ENCODE measurements around the gene RNF130.

DNA sequence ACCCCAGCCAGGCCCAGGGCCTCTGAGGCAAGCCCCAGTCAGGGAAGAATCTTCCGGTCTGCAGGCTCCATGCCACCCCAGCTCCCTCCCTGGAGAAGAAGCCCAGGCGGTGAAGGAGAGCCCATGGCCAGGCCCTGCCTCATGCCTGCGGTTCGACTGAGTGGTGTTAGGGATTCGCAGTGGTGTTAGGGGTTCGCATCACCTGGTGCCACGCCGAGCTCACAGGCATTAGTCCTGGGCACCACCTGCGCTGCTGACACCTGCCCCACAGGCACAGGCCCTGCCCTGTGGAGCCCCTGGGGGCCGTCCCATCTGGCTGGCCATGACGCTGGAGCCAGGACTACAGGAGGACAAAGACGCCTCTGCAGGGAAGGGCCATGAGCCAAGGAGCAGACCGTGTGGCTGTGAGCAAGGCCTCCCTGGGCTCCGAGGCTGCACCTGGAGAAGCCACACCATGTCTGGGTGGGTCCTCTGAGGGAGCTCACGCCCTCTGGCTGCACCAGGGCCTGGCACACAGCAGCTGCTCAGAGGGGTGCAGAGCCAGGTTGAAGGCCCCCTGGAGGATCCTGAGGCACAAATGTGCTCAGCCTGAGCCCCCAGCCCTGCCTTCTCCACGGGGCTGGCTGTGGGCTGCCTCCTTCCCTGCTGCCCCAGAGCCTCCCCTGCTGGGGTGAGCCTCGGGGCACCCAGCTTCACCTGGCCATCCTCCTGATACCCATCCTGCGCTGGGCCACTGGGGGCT lies 27.6 kb upstream of the RNF130 start:
- TF ChIP-seq POLR2AphosphoS5 (IDR thresholded peaks at IDR 0.05; ENCODE audit: low read depth, low read length) (no peak), ZBTB1 (CRISPR knock-in tag; IDR thresholded peaks at IDR 0.05; ENCODE audit: borderline replicate concordance) (no peak), HDAC2 (CRISPR knock-in tag; IDR thresholded peaks at IDR 0.05) (no peak), TEAD2 (CRISPR knock-in tag; IDR thresholded peaks at IDR 0.05) (no peak)
- TF ChIP-seq, protein P1, sequence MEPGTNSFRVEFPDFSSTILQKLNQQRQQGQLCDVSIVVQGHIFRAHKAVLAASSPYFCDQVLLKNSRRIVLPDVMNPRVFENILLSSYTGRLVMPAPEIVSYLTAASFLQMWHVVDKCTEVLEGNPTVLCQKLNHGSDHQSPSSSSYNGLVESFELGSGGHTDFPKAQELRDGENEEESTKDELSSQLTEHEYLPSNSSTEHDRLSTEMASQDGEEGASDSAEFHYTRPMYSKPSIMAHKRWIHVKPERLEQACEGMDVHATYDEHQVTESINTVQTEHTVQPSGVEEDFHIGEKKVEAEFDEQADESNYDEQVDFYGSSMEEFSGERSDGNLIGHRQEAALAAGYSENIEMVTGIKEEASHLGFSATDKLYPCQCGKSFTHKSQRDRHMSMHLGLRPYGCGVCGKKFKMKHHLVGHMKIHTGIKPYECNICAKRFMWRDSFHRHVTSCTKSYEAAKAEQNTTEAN (CRISPR knock-in tag; conservative IDR thresholded peaks at IDR 0.05), result no peak
